SK-MEL-5 (cell line): ENCODE measurements around the gene TMEM80. TPM values are rescaled to one million over a fixed set of nuclear protein-coding genes. Genes with fewer than 3 reads are reported as not detected.
"Not testable (repeated sequence)": the region's sequence is repeated elsewhere in the genome, so short reads cannot be mapped to it uniquely, and the experiment has no call there.

ENCODE experiments used
- DNase-seq: peaks from one replicate; pipeline ENCODE4 v3.0.0-alpha.2; 2016; ENCODE audit warnings: low read depth, low spot score
- in situ Hi-C: cut with HindIII; loops from 2 replicates; pipeline ENCODE4 v1.10.0; 2016; ENCODE audit warnings: low sequenced_read_pairs, high pct_unique_total_duplicates, low pct_unique_long_range_greater_than_20kb
- total RNA-seq: library from RNA; depleted of rRNA; stranded (reverse); fragments of >200 nt; shearing (Covaris generic); gene quantifications from 2 replicates; pipeline ENCODE4 v1.2.3, GENCODE V29; 2014

TMEM80 gene
- total RNA-seq, 1 experiment from 2014 or later: 10.8 TPM

DNA sequence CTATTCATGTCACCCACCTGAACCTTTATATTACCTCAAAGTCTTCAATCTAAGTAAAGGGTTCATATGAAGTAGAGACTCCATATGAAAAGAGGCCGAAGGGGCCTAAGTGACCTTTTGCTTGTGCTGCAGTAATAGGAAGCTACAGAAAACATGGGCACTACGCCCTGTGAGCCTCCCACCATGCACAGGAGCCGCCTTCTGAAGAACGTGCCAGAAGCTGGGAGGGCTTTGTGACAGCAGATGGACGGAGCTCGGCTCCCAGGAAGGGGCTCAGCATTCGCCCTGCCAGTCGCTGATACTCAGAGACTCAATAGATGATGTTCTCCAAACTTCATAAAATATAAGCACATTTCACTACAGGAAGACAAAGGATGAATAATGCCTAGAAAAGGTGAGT, 21.8 kb upstream of the TMEM80 start:
- in situ Hi-C loops: no loop called here
- DNase-seq: no peak

DNA sequence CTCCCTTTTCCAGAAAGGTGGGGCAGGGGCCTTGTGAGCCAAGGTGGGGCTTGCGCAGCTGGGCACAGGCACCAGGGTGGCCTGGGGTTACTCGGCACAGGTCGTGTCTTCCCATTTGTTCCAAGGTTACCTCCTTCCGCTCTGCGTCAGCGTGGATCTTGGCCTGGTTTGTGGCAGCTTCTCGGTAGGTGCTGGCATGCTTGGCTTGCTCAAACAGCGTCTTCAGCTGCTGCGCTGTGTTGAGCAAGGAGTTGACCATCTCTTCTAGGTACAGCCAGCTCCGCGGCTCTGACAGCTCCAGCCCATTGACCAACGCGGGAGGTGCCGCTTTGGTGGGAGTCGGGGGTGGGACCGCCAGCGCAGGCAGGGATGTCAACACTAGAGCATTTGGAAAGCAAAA, 21.2 kb upstream of the TMEM80 start:
- in situ Hi-C loops: no loop called here
- no peak for DNase-seq

DNA sequence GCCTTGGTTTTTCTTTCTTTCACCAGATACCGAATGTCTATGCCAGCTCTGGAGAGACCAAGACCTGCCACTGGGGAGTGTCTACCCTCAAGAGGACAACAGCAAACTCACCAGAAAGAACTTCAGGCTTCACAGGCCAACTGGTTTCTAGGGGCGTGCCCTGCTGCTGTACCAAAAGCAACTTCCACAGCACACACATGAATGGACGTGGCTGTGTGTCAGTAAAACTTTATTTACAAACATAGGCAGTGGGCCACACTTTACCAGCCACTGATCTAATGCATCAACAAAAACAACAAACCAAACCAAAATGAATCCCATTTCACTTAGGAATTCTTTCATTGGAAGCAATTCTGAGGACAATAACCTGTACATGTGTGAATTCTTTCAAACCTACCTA, 17.3 kb upstream of the TMEM80 start:
- DNase-seq: no peak
- in situ Hi-C loops: no loop called here

DNA sequence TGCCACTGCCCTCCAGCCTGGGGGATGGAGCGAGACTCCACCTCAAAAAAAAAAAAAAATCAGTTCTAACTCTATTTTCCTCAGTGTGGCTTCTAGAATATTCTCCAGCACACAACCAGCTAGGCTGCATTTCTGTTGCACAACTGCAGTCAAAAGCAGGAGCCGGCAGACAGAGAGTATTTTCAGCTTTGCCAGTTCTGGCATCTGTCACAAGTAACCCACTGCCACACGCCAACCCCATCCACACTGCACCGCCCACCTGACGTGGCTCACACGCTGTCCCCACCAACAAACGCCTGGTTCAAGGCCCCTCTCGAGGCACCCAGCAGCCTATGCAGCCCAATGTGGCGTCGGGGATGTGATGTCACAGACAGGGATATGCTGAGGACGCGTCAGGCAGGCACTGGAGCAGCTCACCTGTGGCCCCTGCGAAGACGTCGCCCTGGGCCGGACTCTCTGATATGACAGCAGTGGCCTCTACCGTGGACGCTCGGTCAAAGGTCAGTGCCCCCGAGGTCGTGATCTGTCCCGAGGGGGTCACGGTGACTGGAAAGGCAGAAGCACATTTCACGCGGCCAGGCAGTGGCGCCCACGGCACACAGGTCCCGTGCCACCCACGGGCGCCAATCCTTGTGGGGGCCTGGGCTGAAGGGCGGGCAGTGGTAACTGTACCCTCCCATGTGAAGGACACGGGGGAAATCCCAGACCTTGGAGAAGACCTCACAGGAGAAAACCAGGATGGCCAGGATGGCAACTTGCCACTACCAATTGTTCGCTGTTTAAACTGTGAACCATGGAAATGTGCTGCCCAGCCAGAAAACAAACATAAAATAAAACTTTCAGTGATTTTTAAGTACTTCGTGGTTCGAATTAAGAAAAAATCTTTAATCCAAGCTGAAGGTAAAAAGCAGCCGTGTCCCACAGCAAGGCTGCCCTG, 16.1 kb upstream of the TMEM80 start:
- in situ Hi-C loops: no loop called here
- DNase-seq: no peak

DNA sequence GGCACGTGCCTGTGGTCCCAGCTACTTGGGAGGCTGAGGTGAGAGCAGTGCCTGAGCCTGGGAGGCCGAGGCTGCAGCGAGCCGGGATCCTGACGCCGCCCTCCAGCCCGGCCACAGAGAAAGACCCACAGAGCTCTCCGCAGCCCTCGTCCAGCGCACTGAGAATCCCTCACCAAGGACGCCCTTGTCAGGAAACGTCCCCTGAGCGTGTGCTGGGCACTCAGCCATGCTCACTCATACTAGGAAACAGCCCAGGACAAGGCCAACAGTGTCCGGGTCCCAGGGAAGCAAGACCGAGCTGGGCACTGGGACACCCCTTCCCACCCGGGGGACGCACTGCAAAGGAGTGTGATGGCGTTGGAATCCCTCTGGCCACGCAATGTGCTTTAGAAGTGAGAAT, 15.1 kb upstream of the TMEM80 start:
- in situ Hi-C loops: no loop called here

DNA sequence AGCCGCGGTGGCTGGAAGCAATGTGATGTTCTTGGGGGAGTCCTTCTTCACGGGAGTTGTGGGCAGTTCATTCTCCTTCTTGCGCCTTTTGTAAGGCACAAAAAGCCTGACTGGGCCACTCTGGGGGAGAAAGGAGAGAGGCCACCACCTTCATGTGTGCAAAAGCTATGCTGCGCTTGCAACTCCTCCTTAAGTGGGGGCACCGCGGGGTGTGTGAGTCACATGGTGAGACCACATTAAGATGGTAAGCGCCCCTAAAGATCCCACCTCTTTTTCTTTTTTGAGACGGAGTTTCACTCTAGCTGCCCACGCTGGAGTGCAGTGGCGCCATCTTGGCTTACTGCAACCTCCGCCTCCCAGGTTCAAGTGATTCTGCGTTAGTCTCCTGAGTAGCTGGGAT, 14.6 kb upstream of the TMEM80 start:
- DNase-seq: no peak
- in situ Hi-C loops: no loop called here

More for the DNA sequence above, 15.1 kb upstream of the TMEM80 start:
- no peak for DNase-seq

DNA sequence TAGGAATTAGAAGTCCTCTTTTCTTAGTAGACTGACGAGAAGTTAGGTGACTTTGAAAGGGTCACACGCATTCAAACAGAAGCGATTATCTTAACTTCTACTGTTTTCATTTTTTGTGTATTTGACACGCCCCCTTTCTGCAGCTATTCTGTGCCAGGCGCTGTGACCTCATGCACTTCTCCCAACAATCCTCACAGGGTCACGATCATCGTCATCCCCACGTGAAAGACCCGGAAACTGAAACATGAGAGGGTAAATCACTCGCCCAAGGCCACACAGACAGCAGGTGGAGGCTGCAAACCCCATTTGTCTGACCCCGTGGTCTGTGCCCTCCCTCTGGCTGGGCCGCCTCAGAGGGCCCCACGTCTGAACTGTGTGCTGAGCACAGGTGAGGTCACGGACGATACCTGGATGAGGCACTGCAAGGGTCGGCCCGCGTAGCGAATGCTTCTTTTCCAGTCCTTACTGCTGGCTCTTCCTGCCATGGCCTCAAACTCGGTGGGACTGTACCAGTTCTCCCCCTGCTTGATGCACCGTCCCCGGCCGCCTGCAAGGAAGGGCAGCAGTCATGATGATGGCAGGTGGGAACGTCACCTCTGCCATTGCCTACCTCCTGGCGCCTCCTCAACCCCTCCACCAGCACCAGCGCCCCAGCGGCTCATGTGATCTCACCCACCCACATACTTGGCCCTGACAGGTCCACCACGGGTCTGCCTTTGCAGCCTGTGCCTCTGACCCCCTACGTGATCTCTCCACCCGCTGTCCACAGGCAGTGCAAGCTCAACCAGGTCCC, 9.0 kb upstream of the TMEM80 start:
- in situ Hi-C loops: no loop called here

DNA sequence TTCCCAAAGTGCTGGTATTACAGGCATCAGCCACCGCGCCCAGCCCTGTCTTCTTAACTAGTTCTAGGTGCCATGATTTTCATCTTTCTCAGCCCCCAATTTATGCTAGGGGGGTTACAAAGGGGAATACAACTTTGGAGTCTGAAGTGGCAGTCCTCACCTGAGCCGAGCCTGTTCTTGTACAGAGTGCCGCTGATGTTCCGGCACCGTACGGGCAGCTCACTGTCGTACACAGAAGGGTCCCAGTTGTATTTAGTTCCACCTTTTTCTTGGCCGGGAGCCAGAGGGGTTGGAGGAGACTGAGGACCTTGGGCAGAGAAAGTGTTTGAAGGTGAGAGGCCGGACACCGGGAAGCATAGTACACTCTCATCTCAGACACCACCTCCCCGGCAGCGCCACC, 7.9 kb upstream of the TMEM80 start:
- no peak for DNase-seq
- in situ Hi-C loops: no loop called here

More for the DNA sequence above, 9.0 kb upstream of the TMEM80 start:
- DNase-seq: no peak

DNA sequence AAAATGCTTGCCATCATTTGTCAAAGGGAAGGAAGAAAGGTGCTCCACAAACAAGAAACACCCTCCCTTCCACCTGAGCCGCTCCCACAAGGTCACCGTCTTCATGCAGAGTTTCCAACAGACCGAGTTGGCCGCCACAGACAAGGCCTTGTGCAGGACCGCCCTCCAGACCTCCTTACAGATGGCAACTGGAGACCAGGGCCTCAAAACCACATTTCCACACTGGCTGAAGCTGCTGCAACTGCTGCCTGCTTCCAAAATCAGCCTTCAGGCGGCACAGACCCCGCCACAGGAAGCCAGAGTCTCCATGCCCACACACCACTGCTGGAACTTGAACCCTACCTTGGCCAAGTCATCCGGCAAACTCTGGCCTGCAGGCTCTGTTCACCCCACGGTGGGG, 6.9 kb upstream of the TMEM80 start:
- in situ Hi-C loops: no loop called here
- DNase-seq: no peak

DNA sequence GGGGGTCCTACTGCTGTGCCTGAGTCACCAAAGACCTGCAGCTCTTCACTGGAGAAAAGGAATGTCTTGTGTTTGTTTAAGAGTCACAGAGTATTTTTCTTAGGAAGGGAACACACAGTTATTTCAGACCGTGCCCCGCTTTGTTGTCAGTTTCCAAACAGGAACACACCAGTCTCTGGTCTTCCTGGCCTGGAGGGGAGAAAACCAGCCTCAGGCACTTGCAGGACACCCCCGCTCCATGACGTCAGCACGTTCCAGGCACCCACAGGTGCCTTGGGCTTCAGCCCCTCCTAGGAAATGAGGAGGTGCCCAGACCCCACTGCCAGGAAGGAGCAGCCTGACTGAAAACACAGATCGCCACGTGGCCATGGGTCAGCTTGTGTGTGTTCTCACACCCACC, 6.0 kb upstream of the TMEM80 start:
- no peak for DNase-seq
- in situ Hi-C loops: no loop called here

DNA sequence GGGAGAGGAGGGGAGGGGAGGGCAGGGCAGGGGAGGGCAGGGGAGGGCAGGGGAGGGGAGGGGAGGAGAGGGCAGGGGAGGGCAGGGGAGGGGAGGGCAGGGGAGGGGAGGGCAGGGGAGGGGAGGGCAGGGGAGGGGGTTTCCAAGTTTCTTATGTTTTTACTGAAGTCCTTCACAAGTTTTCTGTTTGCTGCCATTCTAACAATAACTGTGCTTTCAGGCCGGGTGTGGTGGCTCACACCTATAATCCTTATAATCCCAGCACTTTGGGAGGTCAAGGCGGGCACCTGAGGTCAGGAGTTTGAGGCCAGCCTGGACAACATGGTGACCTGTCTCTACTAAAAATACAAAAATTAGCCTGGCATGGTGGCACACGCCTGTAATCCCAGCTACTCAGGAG, 5.4 kb upstream of the TMEM80 start:
- in situ Hi-C loops, DNase-seq: not testable (repeated sequence)

DNA sequence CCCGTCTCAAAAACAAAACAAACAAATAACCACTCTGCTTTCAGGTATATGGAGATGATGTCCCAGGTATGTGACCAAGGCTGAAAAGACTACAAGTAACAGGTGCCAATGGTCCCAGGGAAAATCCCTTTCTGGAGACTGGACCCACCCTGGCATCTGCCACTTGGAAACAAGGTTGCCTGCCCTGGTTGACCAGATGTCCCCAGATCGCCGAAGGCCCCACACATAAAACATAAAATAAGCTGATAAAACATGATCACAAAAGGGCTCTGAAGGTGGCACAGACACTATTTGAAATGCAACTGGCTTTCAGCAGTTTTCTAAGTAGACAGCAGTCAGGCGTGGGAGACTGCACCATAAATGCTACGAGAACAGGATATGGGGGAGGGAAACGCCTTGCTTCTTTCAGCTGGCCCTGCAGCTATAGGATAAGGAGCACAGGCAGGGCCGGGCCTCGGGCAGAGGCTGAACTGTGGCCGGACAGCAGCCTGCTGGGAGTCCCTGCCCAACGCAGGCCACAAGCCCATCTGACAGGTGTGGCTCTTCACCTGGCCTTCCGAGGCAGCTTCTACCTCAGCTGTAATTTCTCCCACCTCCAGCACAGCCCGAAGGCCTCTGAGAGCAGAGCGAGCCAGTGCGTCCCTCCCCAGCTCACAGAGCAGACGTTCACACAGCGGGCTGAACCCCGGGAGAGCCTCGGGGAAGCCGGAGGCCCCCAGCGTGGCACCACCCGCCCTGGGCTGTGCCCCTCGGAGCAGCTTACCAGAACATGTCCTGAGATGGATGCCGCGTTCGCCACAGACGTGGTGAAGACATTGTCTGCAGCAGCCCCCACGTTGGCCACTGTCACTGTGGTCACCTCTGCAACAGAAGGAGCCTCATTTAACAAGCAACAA, 4.6 kb upstream of the TMEM80 start:
- DNase-seq: no peak
- in situ Hi-C loops: no loop called here

DNA sequence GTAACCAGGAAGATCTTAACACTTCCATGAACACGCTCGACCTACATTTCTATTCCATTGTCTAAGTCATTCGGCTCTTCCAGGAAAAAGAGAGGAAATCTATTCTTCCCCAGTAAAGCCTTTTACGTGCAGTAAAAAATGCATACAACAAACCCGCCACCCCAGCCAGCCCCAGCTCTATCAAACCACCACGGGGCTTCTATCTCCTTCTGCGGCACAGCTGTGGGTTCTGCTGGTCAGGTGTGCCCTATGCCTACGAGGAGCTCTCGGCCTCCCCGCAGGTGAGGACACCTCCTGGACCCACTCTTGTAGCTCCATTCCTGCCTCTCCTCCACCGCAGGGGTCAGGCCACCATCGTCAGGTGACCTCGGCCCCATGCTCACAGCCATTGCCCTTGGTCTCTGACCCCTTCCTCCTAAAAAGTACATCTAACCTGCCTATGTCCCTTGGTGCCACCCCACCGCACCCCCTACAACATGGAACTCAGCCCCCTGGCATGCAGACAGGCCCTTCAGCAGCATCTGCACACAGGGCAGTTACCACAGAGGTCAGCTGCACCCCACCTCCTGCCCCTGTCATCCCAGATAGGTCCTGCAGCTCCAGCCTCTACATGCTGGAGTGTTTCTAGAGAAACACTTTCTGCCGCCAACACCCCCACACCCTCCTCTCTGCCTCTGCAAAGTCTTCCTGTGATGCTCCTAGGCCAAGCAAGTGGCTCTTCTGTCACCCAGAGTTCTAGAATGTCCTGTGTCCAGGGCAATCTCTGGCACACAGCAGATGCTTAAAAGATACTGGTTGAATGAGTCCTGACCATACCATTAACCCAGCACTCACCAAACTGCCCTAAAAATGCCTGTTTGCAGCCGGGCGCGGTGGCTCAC, 3.7 kb upstream of the TMEM80 start:
- no peak for DNase-seq
- in situ Hi-C loops: no loop called here

DNA sequence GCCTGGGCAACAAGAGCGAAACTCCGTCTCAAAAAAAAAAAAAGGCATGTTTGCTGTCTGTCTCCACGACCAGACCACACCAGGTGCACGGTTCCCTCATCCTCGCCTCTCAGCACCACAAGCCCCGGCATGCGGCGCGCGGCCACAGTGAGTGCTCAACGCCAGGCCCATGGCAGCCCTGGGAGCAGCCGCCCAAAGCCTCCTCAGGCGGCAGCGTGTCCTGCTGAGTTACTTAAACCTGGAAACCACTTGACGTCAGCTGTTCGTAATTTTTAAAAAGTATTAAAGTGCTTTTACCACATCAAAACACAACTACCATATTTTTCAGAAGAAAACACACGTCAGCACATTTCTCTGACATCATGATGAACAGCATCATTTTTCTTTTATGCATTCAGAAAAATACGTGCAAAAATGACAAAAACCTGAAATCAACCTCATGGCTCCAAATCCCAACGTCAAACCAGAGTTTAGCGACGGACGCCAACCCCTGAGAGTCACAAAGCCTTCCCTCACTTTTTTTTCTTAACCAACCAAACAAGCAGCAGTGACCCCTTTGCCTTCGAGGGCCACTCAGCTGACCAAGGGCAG, 2.7 kb upstream of the TMEM80 start:
- in situ Hi-C loops: no loop called here
- DNase-seq: no peak

DNA sequence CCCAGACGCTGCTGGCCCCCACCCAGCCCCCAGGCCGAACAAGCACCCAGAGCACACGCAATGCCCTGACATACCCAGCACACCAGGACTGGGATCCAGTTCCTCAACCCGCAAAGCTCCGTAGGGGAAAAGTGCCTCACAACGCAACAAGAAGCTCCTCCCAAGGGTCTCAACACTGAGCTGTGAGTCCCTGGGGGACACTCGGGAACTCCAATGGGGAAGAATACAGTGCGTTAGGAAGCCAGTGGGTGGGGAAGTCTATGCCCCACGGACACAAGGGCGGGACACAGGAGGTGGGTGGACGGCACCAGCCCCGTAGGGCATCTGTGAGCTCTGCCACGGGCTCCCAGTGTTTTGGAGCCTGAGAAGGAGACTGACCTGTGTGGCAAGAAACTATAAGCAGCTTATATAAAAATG, 2.2 kb upstream of the TMEM80 start:
- DNase-seq: peak; percentile 42
- in situ Hi-C loops: no loop called here

DNA sequence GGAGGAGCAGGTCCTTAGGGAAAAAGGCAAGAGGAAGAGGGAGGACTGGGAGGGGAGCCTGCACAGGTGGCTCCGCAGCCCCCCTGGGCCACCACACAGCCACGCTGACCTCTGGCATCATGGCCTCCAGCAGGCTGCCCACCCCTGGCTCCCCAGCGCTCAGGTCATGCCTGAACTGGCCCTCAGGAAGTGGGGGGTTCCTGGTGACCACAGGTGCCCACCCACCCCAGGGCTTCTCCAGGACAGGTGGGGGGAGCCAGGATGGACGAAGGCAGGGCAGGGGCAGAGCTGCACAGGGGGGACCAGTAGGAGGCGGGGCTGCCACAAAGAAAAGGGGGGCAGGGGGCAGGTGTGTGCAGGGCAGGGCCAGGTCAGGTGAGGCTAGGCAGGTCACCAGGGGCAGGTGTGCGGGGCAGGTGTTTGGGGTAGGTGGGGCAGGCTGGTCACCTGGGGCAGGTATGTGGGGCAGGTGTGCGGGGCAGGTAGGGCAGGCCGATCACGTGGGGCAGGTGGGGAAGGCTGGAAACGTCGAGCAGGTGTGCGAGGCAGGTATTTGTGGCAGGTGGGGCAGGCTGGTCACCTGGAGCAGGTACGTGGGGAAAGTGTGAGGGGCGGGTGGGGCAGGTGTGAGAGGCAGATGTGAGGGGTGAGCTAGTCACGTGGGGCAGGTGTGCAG, 1.6 kb upstream of the TMEM80 start:
- in situ Hi-C loops: no loop called here
- no peak for DNase-seq
